ENCODE measurements around the gene LDLRAD4. TPM values are rescaled to one million over a fixed set of nuclear protein-coding genes. Genes with fewer than 3 reads are reported as not detected.

Gene LDLRAD4
- total RNA-seq, 1 experiment from 2014 or later, result 3.6 TPM

DNA sequence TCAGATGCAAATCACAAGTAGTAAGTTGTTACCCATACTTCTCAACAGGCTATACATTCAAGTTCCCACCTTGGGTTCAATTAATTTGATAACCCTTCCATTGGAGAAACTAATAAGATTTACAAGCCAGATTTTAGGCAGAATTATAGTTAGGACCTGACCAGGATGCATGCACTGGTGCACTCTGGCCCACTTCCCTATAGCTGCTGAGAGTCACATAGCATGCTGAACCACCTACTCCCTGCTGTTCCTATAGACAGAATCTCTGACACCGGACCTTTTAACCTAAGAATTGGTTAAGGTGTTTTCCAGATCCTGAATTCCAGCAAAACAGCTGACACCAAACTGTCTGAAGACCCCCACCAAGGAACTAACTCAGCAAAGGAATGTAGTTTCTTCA, 481.6 kb downstream of the LDLRAD4 start:
- CTCF ChIA-PET, result no interaction called here
- H3K27me3 ChIP-seq (replicated peaks; ENCODE audit: insufficient read depth, low read depth, low read length, poor library complexity), result no peaks in the 10 kb centered on the region
- TF ChIP-seq CTCF (conservative IDR thresholded peaks at IDR 0.05; ENCODE audit: low read depth, low read length), result no peak
- TF ChIP-seq EZH2 (IDR thresholded peaks at IDR 0.05; ENCODE audit: borderline replicate concordance, low read depth, low read length, poor library complexity, severe bottlenecking), result no peak
- H3K9me3 ChIP-seq (ENCODE audit: low read depth, low read length, poor library complexity, severe bottlenecking), result peaks cover 48% of the 10 kb centered on the region
- POLR2A ChIA-PET (ENCODE audit: low non-redundant PET), result no interaction called here
- no peak overlapping the region for H3K4me3 ChIP-seq (ENCODE audit: low read depth, low read length, poor library complexity, severe bottlenecking)
- H3K4me1 ChIP-seq (ENCODE audit: insufficient read depth, low read length, poor library complexity, severe bottlenecking), result no peaks in the 10 kb centered on the region
- no peaks in the 10 kb centered on the region for H3K36me3 ChIP-seq (ENCODE audit: insufficient read depth, low read length, poor library complexity, severe bottlenecking)
- intact Hi-C loops (cut with micrococcal nuclease; ENCODE audit: unreplicated experiment), result no loop called here
- H3K27ac ChIP-seq (ENCODE audit: low read depth, low read length, poor library complexity, severe bottlenecking), result no peak overlapping the region
- DNase-seq (ENCODE audit: low spot score), result no peak
- BruUV-seq (replicated peaks), result no TSS peak

Small RNA genes lying within 50 kb of the gene (microRNA-seq; reads per million reads assigned to microRNA genes)
- gene MIR4526 (not detected), gene MIR5190 (not detected)

Other genes starting within 250 kb of the LDLRAD4 start
- 46.4 and 50.2 TPM in 2 replicates for gene CEP192, start 227.4 kb upstream of the LDLRAD4 start, total RNA-seq (2021)

Measured in A673 (cell line).